ENCODE results near the gene UBE2D2.
"Not testable (repeated sequence)": the region's sequence is repeated elsewhere in the genome, so short reads cannot be mapped to it uniquely, and the experiment has no call there.

Gene UBE2D2

GRCh38 chr5:139584137-139584536 lies 23.0 kb downstream of the UBE2D2 start:
- no peak for DNase-seq

GRCh38 chr5:139588116-139588515 lies 27.0 kb downstream of the UBE2D2 start:
- DNase-seq: not testable (repeated sequence)

DNA sequence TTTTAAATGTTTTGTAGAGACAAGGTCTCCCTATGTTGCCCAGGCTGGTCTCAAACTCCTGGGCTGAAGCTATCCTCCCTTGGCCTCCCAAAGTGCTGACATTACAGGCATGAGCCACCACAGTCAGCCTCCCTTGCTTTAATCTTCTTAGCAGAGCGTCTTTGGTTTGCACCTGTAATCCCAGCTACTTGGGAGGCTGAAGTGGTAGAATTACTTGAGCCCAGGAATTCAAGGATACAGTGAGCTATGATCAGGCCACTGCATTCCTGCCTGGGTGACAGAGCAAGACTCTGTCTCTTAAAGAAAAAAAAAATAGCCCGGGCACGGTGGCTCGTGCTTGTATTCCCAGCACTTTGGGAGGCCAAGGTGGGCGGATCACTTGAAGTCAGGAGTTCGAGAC lies 27.8 kb downstream of the UBE2D2 start:
- DNase-seq: no peak

- no peak for DNase-seq
Measured at GRCh38 chr5:139592289-139592688, 31.1 kb downstream of the UBE2D2 start.

- not testable (repeated sequence) for DNase-seq
Measured at GRCh38 chr5:139593076-139593475, 31.9 kb downstream of the UBE2D2 start.

GRCh38 chr5:139593716-139594319 lies 32.7 kb downstream of the UBE2D2 start:
- no peak for DNase-seq

- DNase-seq: no peak
Measured at GRCh38 chr5:139597134-139597533, 36.0 kb downstream of the UBE2D2 start.

GRCh38 chr5:139598601-139598965 lies 37.4 kb downstream of the UBE2D2 start:
- not testable (repeated sequence) for DNase-seq

GRCh38 chr5:139600336-139600949 lies 39.3 kb downstream of the UBE2D2 start:
- DNase-seq: no peak

DNA sequence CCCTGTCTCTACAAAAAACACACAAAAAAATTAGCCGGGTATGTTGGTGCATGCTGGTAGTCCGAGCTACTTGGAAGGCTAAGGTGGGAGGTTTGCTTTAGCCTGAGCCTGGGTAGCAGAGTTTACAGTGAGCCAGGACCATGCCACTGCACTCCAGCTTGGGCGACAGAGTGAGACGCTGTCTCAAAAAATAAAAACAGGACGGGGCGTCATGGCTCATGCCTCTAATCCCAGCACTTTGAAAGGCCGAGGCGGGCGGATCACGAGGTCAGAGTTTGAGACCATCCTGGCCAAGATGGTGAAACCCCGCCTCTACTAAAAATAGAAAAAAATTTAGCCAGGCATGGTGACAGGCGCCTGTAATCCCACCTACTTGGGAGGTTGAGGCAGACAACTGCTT lies 40.3 kb downstream of the UBE2D2 start:
- no peak for DNase-seq

- not testable (repeated sequence) for DNase-seq
Measured at GRCh38 chr5:139601948-139602347, 40.8 kb downstream of the UBE2D2 start.

GRCh38 chr5:139605887-139606286 lies 44.7 kb downstream of the UBE2D2 start:
- DNase-seq: no peak

DNA sequence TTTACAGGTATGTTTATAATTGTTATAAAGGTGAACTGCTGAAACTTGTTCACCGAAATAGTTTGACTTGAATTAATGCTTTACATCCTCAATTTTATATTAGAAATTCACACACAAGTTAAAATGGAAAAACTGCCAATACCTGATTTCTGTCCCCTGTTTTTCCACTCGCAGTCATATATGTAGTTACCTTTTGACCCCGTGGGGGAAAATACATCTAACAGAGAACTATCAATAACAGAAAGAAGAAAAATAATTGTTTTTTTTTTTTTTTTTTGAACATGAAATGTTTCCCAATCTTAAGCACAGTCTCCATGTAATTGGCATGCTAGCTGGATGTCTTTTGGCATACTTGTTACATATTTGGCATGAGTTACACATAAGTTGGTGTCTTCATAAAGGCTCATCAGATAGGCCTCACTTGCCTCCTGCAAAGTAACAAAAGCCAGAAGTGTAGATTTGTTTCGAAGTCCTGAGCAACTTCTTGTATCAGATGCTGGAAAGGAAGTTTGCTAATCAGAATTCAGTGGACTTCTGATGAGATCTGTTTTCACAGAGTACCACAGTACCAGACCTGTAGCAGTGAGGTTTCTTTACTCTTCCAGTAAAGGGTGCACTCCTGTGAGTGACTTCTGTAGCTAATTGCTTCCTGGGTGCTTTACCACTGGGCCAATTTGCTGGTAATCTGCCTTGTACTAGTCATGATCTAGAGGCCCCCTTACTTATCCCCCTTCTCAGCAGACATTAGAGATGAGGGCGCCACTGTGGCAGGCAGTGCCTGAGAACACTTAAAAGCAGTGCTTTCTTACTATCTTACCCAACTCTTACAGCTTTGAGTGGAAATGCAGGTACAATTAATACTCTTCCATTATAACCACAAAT lies 50.8 kb downstream of the UBE2D2 start:
- DNase-seq: no peak

GRCh38 chr5:139619861-139620260 lies 58.7 kb downstream of the UBE2D2 start:
- DNase-seq: no peak

- not testable (repeated sequence) for DNase-seq
Measured at GRCh38 chr5:139625398-139625797, 64.3 kb downstream of the UBE2D2 start.

- DNase-seq: no peak
Measured at GRCh38 chr5:139630855-139631254, 69.7 kb downstream of the UBE2D2 start.

DNA sequence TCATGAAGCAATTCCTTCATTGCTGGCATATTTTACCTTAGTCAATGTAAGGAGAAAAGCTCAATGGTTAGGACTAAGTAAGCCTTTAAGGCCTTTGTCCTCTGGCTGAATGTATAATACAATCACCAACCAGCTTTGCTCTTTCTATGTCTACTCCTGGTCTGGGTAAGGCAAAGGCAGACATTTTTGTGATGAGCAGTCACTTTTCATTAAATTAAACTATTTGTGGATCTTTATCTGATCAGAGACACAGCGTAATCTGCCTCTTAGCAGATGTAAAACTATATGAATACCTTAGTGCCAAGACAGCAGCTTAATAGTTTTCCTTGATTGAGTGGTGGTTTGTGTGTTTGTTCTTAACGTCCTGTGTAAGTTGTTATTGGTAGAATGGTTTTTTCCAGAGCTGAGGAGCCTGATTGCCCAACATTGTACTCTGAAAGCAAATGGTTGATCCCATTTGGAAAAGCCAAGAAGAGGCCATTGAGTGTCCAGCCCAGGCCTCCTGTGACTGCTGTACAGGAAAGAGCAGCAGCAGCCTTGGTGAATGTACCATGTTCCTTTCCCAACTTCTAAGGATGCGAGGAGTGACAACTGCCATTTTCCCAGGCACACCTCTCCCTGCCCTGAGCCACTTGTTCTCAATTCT lies 70.5 kb downstream of the UBE2D2 start:
- no peak for DNase-seq

- DNase-seq: peak; percentile 42 to 80
Measured at GRCh38 chr5:139633295-139634027, 72.3 kb downstream of the UBE2D2 start.

DNA sequence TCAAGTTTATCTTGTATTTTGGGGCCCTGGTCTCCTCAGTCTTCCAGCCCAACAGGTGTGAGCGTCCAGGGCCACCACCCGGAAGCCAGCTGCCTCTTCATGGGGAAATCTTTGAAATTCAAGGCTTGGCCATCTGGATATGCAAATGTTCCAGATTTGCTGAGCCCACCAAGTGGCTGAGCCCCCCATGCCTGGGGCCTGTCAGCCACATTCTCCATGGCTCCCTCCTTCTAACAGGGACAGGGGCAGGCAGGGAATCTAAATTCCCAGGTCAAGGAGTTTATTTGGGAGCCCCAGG lies 72.8 kb downstream of the UBE2D2 start:
- DNase-seq: no peak

- no peak for DNase-seq
Measured at GRCh38 chr5:139634541-139634940, 73.4 kb downstream of the UBE2D2 start.

GRCh38 chr5:139635191-139635590 lies 74.1 kb downstream of the UBE2D2 start:
- no peak for DNase-seq

GRCh38 chr5:139635606-139636206 lies 74.6 kb downstream of the UBE2D2 start:
- peak; percentile 57 to 77 for DNase-seq

Measured in inflammatory macrophage treated with lipopolysaccharide for 1 hour (primary cell).